HG02981 (cell line): Measurements from ENCODE around the gene PRDM16.

Source experiments
- ATAC-seq: cut with Tn5 transposase; IDR thresholded peaks from one replicate; pipeline ENCODE4 v1.9.1; 2021; ENCODE audit warnings: mild to moderate bottlenecking, moderate library complexity; ENCODE audit not compliant: unreplicated experiment

PRDM16 gene

DNA sequence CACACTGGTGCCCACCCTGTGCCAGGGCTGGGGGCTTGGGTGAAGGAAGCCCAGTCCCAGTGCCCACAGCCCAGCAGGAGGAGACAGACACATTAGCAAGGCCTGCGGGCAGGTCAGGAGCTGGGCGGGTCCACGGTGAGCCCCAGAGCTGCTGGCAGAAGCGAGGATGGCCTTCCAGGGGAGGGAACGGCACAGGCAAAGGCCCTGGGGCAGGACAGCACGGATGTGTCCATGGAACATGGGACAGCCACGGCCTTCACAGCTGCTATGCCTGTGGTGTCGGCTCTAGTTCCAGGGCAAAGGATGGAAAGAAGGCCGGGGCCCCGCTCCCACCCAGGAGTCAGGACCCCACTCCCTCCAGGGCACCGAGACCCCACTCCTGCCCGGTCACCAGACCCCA is 220.5 kb downstream of the PRDM16 start:
- ATAC-seq = no peak

GRCh38 chr1:3290438-3290837 is 221.4 kb downstream of the PRDM16 start:
- no peak for ATAC-seq

DNA sequence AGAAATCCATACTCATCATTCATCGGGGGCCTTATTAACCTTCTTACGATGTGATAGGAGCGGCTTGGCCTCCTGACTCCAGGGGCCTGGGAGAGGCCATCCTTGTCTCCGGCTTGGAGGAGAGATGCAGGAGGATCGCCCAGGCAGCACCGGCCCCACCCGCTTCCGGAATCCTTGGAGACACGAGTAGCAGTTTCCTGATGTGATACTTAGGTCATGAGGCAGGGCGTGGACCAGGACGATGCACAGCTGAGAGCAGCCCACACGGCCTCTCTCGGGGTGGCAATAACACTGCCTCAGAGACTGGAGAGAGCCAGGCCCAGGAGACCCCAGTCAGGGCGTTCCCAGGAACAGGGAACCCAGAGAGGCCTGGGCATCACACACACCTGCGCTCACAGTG is 221.9 kb downstream of the PRDM16 start:
- ATAC-seq = no peak

DNA sequence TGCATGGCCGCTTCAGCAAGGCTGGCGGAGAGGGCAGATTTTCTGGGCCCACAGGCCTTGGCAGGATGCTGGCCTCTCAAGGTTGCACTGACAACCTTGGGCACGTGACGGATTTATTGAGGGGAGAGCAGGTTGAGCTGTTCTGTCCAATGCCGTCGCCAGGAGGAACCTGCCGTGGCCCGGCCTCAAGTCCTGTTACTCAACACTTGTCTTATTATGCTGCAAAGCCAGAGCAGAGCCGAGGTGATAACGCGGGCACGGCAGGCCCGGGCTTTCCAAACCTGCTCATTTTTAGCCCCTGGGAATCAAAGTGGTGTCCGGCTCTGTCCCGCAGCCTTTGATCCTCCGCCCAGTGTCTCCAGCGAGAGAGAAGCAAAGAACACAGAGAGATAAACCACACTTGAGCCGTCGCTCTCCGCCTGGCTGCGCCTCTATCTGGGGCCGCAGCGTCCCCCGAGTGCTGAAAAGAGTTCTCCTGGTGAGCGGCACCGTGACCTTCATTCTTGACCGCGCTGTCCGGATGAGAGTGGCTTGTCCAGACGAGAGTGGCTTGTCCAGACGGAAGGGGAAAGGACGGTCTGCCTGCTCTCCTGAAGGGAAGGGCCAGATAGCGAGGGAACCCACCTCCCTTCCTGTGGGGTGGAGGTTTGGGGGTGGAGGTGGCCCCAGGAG is 223.2 kb downstream of the PRDM16 start:
- ATAC-seq = no peak

GRCh38 chr1:3292868-3293562 is 224.0 kb downstream of the PRDM16 start:
- ATAC-seq = no peak

- no peak for ATAC-seq
Measured at GRCh38 chr1:3293563-3294080, 224.6 kb downstream of the PRDM16 start.

- ATAC-seq = no peak
Measured at GRCh38 chr1:3294450-3294849, 225.4 kb downstream of the PRDM16 start.

GRCh38 chr1:3295846-3296245 is 226.8 kb downstream of the PRDM16 start:
- no peak for ATAC-seq

GRCh38 chr1:3296326-3296725 is 227.3 kb downstream of the PRDM16 start:
- ATAC-seq = no peak

- no peak for ATAC-seq
Measured at GRCh38 chr1:3296826-3297225, 227.8 kb downstream of the PRDM16 start.

GRCh38 chr1:3297756-3298155 is 228.8 kb downstream of the PRDM16 start:
- no peak for ATAC-seq

DNA sequence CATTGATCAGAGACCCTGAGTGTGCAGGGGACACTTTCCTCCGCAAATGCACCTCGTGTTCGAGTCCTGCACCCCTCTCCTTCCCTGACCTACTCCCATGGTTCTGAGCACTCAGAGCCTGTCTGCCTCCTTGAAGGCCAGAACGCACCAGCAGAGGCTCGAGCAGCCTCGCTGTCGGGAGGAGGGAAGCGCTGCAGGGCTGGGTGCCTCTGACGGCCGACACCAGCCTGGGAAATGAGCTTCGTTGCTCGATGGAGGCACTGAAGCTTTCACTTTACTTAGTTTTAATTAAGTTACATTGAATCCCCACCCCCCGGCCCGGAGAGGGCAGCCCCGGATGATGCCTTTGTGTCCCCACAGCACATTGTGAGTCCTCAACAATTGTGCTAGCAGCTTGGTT is 229.2 kb downstream of the PRDM16 start:
- no peak for ATAC-seq

GRCh38 chr1:3304246-3304645 is 235.2 kb downstream of the PRDM16 start:
- no peak for ATAC-seq

DNA sequence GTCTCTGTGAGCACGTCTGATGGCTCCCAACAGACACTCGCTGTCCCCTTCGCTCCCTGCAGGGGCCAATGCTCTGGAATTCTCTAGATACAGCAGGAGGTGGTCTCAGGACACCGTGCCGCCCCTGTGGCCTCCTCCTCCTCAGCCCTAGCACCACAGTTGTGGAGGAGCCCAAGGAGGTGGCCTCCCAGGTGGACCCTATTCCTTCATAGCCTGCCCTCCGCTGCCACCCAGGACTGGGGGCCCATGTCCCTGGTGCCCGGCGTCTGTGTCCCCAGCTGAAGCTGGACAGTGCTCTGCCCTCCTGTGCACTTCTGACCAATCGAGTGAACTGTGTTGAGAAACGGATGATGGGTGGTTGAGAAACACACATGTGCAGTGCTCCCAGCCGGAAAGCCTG is 235.7 kb downstream of the PRDM16 start:
- ATAC-seq = no peak

- ATAC-seq = no peak
Measured at GRCh38 chr1:3305156-3305555, 236.2 kb downstream of the PRDM16 start.

GRCh38 chr1:3306583-3307291 is 237.7 kb downstream of the PRDM16 start:
- ATAC-seq = no peak

DNA sequence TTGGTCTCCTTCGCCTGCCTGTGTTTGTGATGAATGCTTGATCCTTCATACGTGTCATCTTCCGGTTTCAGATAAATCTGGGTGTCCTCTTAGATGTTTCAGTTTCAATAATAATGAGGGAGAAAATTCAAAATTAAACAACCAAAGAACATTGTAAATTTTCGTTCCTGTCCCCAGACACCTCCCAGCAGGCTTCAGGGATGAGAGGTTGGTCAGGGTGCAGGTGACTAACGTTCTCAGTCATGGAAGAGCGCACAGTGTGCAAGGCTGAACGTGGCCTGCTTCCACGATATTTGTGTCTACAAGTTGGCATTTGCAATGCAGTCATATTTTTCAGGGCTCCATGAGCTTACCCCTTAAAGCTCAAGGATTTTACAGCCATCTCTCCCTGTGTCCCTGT is 238.4 kb downstream of the PRDM16 start:
- ATAC-seq = no peak

GRCh38 chr1:3308053-3308452 is 239.1 kb downstream of the PRDM16 start:
- ATAC-seq = no peak

- no peak for ATAC-seq
Measured at GRCh38 chr1:3310718-3311400, 241.9 kb downstream of the PRDM16 start.

DNA sequence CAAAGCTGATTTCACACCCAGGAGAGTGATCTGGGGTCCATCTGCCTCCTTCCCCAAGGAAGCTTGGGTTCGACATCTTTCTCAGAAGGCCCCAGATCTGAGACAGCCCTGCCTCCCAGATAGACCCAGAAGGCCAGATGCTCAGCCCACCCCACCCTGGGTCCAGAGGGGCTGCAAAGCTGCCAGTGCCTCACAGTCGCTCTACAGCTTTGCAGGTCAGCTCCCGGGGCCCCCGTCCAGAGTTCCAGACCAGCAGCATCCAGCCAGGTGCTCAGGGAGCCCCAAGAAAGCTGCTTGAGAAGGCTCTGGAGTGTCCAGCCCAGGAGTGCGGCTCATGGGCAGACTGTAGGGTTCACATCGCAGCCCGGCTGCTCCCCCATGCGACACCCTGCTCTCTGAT is 242.7 kb downstream of the PRDM16 start:
- ATAC-seq = no peak

DNA sequence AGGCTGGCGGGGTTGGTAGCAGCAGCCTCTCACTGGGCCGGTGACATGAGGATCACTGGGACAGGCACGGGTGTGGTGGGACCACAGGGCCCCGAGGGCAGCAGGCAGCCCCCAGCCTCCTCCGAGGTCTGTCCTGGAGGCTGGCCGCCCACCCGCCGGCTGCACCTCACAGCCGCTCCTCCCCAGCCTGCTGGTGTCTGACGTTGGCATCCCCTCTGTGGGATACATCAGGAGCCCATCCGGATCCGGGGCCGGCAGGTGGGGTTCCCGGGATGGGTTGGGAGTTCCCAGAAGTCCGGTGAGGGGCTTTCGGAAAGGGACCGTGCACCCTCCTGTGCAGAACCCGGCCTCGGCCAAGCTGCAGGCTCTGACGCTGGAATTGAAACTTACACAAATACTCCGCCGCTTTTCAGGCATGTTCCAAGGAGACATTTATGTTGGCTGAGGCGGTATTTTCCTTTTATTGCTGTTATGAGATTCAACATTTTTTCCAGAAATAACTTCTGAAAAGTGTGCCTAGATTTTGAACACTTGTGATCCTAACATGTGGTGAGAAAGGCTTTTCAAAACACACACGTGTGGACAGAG is 243.4 kb downstream of the PRDM16 start:
- ATAC-seq = no peak
